ENCODE data around the gene OXT.

OXT gene

DNA sequence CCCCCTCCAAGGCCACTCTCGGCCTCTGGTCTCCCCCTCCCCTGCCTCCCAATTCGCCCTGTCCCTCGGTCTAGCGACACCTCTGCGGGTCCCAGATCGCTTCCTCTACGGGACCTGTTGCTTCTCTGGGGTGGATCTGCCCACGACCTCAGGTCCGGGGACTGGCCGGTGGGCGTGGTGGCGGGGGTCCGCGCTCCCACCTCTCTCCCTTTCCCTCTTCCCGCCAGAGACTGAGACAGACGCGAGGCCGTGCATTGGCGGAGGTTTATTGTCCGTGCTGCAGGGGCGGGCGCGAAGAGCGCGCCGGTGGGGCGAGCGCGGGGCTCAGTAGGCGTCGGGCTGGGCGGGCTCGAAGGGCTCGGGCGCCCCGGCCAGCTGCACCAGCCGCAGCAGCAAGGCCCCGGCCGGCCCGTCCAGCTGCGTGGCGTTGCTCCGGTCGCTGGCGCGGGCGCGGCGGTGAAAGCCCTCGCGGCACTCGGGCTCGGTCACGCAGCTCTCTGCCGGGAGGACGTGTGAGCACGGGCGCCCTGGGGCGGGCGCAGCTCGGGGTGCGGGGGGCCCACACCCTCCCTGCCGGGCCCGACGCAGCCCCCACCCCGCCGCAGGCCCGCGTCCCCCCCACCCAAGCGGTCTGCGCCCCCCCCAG is 11.0 kb downstream of the OXT start:
- DNase-seq = no peak
- intact Hi-C loops (cut with DNase I) = no loop called here

DNA sequence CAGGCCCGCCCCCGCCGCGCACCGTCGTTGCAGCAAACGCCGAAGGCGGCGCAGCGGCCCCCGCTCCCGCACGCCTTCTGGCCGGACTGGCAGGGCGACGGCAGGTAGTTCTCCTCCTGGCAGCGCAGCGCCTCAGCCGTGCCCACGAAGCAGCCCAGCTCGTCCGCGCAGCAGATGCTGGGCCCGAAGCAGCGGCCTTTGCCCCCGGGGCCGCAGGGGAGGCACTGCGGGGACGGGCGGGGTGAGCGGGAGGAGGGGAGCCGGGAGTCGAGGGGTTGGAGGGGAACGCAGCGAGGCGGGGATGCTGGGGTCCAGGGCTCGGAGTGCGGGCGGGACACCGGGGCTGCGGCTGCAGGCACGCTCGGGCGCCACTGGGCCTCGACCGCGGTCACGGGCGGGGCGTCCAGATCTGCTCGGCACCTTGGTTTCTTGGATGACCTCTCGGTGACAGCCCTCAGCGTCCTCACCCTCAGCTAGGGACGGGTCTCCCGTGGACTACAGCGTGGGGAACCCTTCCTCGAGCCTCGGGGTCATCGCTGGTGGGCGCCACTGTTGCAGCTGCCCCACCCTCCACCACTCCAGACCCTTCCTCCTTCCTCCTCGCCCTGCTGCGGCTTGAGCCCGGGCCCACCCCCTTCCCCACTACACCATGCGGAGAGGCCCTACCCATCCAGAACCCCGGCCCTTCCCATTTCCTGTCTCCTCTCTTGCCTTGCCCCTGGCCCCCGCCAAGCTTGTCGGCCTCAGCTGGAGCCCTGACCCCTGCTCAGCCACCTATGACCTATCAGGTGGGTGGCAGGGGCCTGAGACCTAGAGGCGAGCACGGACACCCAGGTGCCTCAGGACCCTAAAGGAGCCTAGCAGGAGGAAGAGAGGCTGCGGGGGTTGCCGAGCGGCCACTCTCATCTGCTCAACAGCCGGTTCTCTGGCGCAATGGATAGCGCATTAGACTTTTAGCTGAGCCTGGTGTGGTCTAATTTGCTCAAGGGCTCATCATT is 11.8 kb downstream of the OXT start:
- intact Hi-C loops (cut with DNase I) = no loop called here
- DNase-seq = no peak

GRCh38 chr20:3084283-3084985 is 13.0 kb downstream of the OXT start, which contains the start of gene AVP:
Gene AVP (minus strand): TSS chr20:3084724. CDS start chr20:3084674, 50 bp downstream.
- DNase-seq = no peak
- intact Hi-C loops (cut with DNase I) = no loop called here

DNA sequence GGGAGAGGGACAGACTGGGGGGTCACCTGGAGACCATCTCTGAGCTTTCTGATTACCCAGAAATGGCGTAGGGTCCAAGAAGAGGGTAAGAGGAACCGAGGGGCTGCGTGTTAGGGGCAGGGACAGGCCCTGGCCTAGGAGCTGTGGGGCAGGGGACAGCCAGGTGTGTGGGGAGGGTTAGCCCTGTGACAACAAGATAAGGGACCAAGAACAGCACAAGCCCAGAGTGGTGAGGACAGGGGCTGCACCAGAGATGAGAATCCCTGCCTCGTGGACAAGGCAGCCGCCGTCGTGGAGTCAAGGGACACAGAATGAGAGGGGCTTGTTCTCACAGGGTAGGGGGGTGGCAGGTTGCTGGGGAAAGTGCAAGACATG is 13.6 kb downstream of the OXT start:
- intact Hi-C loops (cut with DNase I) = no loop called here
- DNase-seq = no peak

- intact Hi-C loops (cut with DNase I) = no loop called here
- DNase-seq = no peak
Observed at GRCh38 chr20:3085571-3086072, 14.2 kb downstream of the OXT start.

GRCh38 chr20:3088031-3088430 is 16.6 kb downstream of the OXT start:
- intact Hi-C loops (cut with DNase I) = no loop called here
- no peak for DNase-seq

DNA sequence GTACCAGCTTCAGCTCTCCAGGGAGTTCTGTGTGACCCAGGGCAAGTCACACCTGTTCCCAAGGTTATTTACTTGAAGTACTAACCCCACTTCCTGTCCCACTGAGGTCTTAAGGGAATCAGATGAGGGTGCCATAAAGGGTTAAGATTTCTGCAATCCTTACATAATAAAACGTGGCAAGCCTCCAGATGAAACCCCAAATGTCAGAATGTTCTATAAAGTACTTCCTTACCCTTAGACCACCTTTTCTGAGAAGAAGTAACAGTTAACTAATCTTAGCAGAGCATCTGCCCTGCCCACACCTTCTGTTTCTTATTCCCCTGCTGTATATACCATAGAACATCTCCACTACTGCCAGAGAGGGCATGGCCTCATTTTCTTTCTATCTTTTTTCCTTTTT is 19.1 kb downstream of the OXT start:
- no peak for DNase-seq
- intact Hi-C loops (cut with DNase I) = no loop called here

- DNase-seq = peak in 1 of 42 donors; percentile 41
- intact Hi-C loops (cut with DNase I) = no loop called here
Observed at GRCh38 chr20:3092611-3093379, 21.4 kb downstream of the OXT start.

GRCh38 chr20:3093861-3094361 is 22.5 kb downstream of the OXT start:
- no peak for DNase-seq
- intact Hi-C loops (cut with DNase I) = no loop called here

- DNase-seq = no peak
- intact Hi-C loops (cut with DNase I) = no loop called here
Observed at GRCh38 chr20:3094848-3095629, 23.6 kb downstream of the OXT start.

DNA sequence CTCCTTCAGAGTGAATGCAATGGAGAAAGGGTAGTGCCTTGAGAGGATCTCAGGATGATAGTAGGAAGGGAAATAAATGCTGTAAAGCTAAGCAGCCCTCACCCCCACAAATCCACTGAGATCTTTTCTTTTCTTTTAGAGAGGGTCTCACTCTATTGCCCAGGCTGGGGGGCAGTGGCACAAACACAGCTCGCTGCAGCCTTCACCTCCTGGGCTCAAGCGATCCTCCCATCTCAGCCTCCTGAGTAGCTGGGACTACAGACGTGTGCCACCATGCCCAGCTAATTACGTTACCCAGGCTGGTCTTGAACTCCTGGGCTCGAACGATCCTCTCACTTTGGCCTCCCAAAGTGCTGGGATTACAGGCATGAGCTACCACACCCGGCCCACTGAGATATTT is 29.1 kb downstream of the OXT start:
- DNase-seq = no peak

DNA sequence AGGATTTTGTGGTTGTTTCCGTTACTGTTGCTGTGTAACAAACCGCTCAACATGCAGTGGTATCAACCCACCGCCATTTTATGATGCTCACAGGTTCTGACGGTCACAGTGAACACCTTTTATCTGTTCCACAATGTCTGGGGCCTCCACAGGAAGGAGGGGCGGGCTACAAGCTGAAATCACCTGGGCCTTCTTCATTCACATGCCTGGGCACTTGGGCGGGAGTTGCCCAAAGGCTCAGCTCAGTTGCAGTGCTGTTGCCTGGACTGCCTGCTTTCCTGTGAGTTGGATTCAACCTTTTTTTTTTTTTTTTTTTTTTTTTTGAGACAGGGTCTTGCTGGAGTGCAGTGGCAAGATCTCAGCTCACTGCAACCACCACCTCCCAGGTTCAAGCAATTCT is 29.8 kb downstream of the OXT start:
- intact Hi-C loops (cut with DNase I) = no loop called here
- no peak for DNase-seq

More for the DNA sequence above, 29.1 kb downstream of the OXT start:
- intact Hi-C loops (cut with DNase I) = no loop called here

GRCh38 chr20:3101737-3102574 is 30.5 kb downstream of the OXT start:
- DNase-seq = no peak
- intact Hi-C loops (cut with DNase I) = no loop called here

GRCh38 chr20:3102575-3103368 is 31.4 kb downstream of the OXT start:
- peak in 4 of 42 donors; percentile 19 to 47 (median 34) for DNase-seq
- intact Hi-C loops (cut with DNase I) = no loop called here

DNA sequence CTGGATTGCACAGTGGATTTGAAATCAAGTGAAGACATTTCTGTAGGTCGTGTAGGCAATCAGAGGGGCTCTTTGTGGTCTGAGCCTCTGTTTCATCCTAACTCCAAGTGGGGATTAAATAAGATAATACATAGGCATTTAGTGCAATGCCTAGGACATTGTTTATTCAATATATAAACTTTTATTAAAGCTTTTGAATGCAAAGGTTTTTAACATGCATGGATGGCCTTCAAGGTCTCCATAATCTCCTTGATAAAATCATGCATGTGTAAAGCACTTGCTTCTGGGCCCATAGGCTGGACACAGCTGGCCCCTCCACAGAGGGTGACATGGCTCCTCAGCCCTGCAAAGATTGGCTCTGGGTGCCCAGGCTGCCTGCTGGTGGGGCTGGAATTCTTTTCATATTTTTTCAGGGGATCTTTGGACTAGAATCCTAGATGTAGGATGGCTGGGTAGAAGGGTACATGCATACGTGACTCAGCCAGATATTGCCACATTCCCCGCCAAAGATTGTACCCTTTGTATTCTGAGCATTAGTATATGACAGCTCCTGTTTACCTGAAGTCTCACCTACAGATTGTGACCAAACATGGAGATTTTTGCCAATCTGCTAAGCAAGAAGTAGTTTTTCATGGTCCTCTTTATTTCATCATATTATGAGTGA is 32.1 kb downstream of the OXT start:
- no peak for DNase-seq
- intact Hi-C loops (cut with DNase I) = no loop called here

Data from head of caudate nucleus (tissue), 42 donors.